HS-27A (cell line): Measurements from ENCODE around the gene AP3B1.

Experiments
- DNase-seq: peaks from one replicate; pipeline ENCODE4 v3.0.0-alpha.2; 2012; ENCODE audit warnings: low read depth, missing footprints

Gene AP3B1

DNA sequence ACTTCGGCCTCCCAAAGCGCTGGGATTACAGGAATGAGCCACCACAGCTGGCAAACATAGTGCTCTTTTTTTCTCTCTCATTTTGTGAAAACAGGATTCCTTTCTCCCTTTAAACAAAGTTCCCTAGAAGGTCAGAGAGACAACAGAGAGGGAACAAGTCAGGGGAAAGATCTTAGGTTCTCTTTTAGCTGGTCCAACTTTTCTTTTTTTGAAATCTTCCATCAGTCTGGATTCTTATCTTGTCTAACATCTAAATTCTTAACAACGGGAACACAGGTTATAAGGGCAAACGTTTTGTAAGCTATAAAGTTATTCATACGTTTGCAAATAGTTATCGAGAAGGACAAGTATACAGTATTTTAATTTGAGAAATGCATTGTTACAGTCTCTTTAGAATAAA, 294.3 kb downstream of the AP3B1 start:
- DNase-seq: no peak

DNA sequence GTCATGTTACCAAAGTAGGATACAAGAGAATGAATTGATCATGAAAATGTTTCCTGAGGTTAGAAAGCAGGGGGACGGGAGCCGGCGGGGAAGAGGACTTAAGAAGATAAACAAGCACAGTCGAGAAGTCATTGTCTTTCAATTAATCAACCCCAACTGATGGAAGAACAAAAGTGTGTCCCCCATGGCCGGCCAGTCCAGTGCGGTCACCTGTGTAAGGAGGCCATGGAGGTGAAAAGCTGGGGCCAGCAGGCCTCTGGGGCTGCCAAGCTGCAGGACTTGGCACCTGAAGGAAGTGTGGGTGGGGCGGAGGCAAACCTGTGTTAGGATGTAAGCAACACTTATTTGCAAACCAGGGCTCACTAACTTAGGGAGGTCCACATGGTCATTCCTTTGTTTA, 295.1 kb downstream of the AP3B1 start:
- no peak for DNase-seq

DNA sequence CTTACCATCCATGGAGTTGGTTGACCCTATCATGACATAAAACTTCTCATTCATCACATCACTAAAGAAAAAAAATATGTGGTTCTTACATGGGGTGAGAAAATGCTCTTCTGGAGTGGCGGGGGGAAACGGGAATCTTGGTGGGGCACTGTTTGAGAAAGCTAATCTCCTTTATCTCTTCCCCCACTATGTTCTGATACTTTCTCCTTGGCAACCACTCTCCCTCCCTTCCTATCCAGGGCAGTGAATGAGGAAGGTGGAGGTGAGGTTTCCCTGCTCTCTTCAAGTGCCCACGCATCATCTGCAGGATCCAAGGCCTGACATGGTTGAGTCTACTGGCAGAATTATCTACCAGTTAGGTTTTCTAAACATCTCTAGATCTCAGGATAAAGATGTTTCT, 297.6 kb downstream of the AP3B1 start:
- no peak for DNase-seq

DNA sequence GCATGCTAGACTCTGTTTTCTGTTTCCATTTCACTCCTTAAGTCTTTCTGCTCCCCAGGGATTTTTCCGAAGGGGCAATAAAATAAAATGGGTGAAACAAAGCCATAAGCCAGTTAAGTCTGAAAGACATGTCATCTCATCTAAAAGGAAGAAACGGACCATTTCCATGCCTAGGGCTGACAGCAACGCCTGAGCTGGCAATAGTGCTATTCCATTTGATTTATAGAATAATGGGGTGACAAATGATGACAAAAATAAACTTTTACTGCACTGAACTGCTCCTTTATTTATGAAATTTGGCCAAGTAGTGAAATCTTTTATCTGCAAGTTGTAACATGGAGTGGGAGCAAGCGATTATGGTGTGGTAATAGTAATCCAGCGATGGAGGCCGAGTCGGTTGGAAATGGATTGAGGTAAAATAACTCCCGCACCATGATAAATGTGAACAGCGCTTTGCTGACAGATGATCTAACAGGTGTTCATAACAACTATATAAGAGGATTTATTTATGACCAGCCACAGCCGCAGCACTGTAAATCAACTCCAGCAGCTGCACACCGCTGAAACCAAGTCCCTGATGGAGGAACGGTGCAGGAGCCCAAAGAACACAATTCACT, 298.6 kb downstream of the AP3B1 start:
- no peak for DNase-seq

DNA sequence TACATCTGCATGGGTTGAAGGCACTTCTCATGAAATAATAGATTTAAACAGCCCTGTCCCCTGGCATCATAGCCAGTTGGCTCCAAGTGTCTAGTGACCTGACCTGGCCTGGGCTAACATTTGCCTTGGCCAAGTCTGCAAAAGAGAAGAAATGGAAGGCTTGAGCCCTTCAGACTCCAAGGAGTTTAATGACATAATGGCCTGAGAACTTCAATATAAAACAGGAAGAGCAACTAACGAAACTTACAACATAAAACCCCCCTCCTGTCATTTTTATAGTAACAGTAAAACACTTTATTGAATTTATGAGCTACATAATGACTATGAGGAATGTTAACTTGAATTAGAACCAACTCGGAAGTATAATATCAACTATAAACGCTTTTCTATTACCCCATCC, 299.6 kb downstream of the AP3B1 start:
- no peak for DNase-seq

DNA sequence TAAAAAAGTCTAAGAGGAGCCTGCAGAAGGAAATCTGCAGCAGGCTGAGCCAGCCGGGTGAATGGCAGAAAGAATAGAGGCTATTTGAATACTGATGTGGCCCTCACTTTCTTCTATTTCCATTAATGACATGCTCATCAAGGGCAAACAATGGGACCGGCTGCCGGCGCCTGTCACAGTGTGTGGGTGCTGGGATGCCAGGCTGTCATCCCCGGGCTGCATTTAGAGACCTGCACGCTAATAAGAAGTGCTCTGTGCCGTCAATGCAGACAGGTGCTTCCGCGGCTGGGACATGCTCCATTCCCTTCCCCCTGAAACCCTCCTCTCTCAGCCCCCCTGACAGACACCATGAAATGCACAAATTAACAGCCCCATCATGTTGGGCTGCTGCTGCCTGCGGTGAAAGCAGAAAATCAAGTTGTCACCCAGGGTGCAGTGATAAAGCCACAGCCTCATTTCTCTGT, 300.6 kb downstream of the AP3B1 start:
- no peak for DNase-seq

DNA sequence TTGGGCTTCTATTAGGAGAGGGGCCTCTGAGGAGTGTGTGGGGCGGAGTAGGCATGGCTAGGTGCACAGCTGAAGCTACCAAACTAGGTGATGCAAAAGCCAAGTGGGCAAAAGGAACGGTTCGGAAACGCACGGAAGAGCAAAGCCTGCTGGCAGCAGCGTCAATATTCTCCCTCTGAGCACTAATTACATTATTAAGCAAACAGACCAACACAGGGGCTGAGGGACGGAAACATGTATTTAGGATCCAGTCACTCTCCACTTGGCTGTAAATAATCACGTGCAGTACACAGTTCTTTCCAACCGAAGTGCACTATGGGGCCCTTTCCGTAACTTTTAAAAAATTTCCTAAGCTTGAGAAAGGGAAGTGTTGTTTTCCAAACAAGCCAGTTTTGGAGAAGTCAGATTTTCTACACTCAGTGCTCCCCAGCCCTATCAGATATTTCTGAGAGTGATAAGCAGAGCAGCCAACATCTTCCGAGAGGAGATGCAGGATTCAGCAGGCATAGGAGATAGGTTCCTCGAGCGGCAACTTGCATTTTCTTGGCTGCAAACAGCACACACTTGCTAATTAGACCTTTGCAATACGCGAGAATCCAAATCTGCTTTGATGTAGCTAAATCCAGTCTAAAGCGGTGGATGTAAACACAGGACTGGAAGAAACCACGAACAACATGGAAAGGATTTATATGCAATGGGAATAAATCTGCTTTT, 301.2 kb downstream of the AP3B1 start:
- DNase-seq: no peak

DNA sequence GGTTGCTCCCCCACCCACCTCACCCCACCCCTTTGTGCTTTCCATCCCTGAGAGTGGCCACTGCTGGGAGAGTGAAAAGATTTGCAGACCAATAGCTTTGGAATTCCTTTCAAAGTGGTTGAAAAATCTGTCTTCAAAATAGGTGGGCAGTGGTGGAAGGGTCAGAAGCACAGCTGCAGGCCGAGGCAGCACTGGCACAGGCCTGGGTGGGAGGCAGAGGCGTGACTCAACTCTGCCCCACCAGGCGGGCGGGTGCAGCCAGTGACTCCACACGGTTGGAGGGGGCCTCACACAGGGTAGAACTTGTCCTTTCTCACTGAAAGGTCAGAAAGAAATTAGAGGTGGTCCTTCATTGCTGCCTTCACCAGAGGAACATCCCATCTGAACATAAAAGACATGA, 303.4 kb downstream of the AP3B1 start:
- DNase-seq: no peak

DNA sequence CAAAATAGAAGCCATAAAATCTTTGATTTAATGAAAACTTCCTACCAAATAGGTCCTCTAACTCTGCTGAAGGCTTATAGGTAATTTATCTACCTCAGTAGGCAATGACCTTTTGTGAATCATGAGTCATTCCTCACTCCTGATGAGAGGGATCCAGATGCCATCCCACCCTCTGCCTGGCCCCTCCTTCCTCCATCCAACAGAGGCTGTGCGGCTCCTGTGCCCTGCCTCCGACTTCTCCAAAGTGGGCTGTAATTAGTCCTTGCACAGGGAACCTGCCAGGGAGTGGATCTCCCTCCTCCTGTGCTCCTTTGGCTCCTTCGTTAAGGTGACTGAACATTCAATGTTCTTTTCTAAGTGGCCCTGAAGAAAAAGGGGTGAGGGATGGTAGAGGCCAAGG, 304.5 kb downstream of the AP3B1 start:
- no peak for DNase-seq

DNA sequence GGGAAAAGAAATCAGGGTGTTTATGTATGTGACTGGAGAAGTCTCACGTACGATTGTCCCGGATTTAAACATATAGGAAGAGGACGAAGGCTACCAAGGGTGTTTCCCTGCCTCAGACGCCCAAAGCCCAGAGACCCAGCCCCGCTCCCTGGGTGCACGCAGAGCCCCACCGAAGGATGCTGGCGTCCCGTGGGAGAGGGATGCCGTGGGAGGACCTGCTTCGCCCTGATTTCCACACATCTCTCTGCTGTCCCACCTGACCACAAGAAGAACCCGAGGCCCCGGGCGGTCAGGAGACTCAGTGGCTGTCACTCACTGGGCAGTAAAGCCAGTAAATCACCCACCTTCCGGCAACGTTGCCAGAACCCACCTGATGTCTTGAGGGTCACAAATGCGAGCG, 306.5 kb downstream of the AP3B1 start:
- DNase-seq: no peak

DNA sequence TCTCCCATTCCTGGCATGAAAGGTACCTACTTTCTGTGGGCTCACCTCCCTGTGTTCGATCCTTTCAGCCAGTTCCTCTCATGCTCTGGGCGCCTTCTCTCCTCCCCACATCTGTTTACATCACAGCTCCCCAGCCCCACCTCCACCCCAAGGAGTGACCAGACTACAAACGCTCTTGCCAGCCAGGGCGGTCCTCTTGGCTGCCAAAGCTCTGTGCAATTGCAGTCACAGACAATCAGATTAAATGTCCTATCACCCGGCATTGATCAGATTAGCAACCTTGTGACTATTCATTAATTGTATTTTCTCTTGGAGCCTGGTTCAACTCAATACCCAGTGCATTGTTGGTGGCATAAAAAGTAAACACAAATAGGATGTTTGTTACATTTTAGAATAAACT, 307.2 kb downstream of the AP3B1 start:
- no peak for DNase-seq

DNA sequence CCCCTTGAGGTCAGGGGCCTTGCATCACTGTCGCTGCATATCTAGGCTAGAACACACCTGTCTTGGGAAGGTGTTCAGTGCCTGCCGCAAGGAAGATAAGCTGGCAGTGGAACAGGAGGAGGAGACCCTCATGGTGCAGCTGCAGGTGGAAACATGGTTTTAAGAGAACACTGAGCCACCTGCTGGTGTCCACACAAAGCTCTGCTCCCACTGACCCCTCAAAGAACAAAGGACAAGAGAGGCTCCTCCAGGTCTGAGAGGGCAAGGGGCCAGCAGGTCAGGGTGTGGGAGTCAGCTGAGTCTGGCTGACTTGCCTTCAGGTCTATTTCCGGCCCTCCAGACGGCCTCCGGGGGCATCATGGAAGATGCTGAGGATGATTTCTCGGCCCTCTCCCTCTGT, 308.2 kb downstream of the AP3B1 start:
- DNase-seq: no peak

DNA sequence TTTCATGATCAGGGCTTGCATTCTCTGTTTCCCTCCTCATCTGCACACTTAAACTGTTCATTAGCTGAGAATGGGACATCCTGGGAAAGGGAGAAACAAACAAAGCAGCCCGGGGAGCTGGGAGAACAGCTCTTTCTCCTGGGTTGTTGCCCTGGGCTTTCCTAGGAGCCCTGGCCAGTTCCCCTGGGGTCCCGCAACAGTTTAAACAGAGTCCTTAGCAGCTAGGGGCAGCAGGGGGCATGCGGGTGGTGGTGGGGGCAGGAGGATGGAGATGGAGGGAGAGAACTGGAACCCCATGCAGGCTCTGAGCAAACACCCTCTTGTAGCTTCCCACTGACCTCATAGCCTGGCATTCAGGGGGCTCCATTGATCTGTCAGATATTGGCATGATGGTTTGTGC, 309.3 kb downstream of the AP3B1 start:
- no peak for DNase-seq

DNA sequence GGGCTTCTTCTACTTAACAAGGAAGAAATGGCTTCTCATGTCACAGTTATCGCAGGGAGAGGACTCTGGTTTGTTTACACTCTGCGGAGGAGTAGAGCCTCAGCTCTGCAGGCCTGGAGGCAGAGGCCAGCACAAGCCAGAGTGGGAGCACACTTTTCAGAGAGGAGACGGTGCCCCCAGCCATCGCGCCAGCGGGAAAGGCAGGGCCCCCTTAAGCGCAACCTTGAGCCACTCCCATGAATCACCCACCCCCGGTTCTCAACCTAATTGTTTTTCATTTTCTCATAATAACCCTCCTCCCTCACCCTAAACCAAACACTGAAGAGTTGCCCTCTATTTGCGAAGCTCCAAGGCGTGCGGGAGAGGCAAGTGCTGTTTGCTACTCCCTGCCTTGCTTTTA, 309.9 kb downstream of the AP3B1 start:
- DNase-seq: no peak

DNA sequence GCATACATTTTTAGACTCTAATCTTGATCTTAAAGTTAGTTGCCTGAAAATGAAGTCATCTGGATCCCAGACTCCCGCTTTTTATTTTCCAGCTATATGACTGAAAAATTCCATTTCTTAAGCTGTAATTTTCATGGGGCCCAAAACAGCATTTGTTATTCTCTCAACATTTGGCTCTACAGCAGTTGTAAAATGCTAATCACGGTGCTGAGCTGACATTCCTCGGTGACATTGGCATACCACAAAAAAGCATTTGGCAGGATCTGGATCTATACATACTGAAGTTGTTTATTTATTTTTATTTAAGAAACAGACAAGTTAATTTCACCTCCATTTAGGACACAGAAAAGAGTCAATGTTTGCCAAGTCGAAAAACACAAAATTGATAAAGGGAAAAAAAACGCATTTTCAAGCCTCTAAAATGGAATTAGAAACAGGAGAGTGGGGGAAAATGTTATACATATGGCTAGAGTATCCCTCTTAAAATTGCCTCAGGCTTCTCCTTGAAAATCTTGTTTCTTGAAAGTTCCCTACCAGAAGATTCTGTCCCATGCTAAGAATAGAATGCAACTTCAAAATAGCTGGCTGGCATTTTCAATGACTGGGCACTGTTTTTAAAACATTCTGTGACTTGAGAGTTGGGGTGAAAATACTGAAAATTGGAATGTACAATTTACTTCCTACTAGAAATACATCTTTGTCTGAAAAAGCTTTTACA, 310.9 kb downstream of the AP3B1 start:
- no peak for DNase-seq

DNA sequence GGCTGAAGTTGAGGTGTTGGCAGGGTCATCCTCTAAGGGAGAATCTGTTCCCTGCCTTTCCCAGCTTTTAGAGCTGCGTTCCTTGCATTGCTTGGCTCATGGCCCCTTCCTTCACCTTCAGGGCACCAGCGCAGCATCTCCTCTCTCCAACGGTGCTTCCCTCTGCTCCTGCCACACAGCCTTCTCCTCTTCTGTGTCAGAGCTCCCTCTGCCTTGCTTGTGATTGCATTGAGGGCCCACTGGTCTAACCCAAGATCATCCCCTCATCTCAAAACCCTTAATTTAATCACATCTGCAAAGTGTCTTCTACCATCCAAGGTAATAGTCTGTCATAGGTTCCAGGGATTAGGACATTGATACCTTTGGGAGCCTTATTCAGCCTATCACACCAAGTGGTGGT, 312.7 kb downstream of the AP3B1 start:
- no peak for DNase-seq

DNA sequence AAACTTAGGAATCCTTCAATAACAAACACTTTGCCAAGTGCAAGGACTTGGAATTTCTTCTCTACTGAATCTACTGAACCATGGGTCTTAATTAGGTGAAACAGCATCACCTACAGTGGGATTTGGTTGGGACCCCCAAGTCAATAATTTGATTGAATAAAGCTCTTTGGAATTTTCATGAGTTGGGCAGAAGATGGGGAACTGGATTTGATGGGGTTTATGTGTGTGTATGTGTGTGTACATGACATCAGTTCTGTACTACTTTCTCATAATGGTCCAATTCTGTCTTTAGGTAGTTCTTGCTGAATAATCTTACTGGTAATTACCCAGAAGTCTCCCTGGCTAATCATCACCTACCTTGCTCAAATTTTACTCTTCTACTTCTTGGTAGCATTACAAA, 319.9 kb downstream of the AP3B1 start:
- DNase-seq: no peak

DNA sequence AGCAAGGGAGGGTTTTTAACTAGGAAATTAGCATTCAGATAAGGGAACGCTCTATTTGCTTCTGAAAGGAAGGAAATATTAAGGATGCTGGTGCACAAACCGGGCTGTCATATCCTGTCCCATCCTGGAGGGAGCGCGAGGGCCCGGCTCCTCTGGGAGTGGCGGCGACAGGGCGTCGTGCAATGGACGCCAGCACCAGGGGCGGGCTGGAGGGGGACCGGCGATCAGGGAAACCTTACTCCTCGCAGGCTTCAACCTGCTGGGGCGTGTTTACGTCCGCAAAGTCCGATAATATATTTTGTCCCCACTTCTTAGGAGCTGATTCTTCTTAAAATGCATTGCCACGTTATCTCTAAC, 321.3 kb downstream of the AP3B1 start:
- DNase-seq: no peak

DNA sequence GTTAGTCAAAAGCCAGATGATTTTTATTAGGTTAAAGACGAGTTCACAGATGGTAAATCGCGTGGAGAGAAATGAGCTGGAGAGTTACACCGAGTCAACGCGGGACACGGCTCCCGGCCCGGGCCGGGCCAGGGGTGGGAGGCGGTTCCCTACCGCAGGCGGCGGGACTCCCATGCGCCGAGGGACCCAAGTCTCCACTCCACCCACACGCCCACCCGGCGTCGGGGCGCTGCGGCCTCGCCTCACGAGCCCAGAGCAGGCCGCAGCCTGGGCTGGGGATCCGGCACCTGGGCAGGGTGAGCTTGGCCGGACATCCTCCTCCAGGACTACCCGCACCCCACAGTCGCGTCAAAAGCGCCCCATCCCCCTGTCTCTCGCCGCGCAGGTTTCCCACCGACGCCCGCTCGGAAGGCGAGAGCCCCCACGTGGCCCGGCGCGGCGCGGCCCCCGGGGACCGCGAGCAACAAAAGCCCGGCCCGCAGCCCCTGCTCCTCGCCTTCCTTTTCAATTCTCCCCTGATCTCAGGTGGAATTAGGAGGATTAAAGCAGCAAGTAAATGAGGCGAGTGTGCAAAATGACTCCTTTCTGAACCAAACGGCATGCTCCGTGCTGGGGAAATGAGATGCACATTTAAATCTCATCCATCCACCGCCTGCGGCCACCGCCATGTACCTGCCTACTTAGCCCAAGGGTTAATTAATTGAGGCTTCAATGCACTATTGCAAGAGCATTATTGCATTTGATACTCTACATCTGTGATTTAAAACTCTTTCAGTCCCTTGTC, 321.8 kb downstream of the AP3B1 start:
- DNase-seq: no peak

DNA sequence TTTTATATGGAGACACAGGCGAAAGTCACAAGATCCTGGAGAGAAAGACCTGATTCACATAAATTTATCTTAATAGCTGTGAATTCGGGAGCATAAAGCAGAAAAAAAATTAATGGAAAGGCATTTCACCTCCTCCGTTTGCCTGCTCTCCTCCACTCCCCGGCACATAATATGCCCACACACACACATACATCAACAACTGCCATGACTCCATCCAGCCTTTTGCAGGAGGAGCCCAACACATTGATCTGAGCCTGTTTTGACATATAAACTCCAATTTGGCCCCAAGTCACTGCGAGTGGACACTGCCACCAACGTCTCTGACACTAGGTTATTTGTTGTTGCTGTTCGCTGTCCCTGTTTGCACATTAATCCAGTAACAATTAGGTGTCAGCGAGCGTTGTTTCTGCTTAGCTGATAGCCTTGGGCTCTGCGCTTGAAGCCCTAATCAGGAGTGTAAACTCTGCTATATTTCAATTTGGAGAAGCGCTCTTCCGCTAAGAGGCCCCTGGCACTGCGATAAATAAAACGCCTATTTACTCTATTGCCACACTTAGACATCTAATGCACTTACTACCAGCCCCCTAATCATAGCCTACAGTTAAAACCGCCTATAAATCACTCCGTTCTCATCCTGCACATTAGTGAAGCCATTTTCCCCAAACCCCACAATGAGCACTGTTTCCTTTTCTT, 322.6 kb downstream of the AP3B1 start:
- DNase-seq: no peak

DNA sequence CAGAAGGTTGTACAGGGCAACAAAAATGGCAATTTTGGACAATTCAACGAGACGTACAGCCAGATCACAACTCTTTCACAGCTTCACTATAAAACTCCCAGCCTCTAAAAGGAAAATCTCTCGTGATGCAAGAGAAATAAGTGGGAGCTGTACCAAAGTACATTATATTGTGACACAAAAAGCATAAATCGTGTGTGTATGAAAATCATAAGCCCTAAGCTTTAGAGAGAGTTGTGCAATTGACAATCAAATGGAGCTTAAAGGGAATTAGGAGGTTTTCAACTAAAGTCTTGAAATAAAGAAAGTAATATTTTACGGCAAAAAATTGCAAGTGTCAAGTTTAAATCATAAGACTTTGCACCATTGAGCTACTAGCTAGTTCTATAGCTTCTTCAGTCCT, 323.6 kb downstream of the AP3B1 start:
- no peak for DNase-seq

DNA sequence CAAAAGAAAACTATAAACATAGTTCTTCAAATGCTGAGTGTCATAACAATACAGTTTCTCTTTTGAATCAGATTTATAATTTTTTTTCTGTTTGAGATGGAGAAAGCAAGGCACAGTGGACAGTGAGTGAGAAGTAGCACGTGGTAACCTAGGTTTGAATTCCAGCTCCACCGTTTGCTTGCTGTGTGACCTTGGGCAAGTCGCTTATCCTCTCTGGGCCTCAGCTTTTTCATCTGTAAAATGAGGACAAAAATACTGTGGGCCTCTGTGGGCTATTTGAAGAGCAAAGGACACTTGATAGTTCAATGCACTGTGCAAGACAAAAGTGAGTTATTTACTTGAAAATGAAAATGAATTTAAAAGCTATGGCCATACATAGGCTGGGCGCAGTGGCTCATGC, 330.7 kb downstream of the AP3B1 start:
- no peak for DNase-seq
